Gastrocnemius medialis (tissue), 4 donors: ENCODE measurements around the gene SCAI. TPM values are rescaled to one million over a fixed set of nuclear protein-coding genes. Genes with fewer than 3 reads are reported as not detected.
A peak's percentile ranks its signal among the peaks of the same experiment; 100 is the strongest.
"Not testable (repeated sequence)": the region's sequence is repeated elsewhere in the genome, so short reads cannot be mapped to it uniquely, and the experiment has no call there.

Experiments
- ATAC-seq, 2 donors: fragments of 150-250 bp; one replicate each; pipeline ENCODE4 v1.9.1; 2016
- DNase-seq, 2 donors: peaks; one replicate each; pipeline ENCODE4 v3.0.0-alpha.2; 2019
- H3K27ac ChIP-seq, 4 donors: fragments of 200-600 bp; sonication (generic); 1 replicate in 1 of 4; 2 replicates in 3 of 4; pipeline ENCODE4 v1.5.1; 2016 to 2018; ENCODE audit warnings: mild to moderate bottlenecking in 2 of 4, moderate library complexity in 1 of 4
- H3K27me3 ChIP-seq, 3 donors: fragments of 200-600 bp; sonication (generic) in 2 of 3; 1 replicate in 1 of 3; 2 replicates in 2 of 3; pipeline versions ENCODE4 v1.5.1 to v1.6.0; 2016 to 2019; ENCODE audit warnings: mild to moderate bottlenecking in 1 of 3, moderate library complexity in 1 of 3
- H3K36me3 ChIP-seq, 2 donors: fragments of 200-600 bp; sonication (generic) in 1 of 2; one replicate each; pipeline ENCODE4 v1.5.1; 2017 to 2018
- H3K4me1 ChIP-seq, 2 donors: fragments of 200-600 bp; sonication (generic) in 1 of 2; one replicate each; pipeline ENCODE4 v1.5.1; 2016 to 2017; ENCODE audit warnings: mild to moderate bottlenecking in 2 of 2
- H3K4me3 ChIP-seq, 4 donors: fragments of 200-600 bp; sonication (generic) in 3 of 4; 1 replicate in 1 of 4; 2 replicates in 3 of 4; pipeline ENCODE4 v1.5.1; 2016 to 2019; ENCODE audit warnings: mild to moderate bottlenecking in 2 of 4
- H3K9me3 ChIP-seq, 3 donors: fragments of 200-600 bp; sonication (generic) in 2 of 3; 1 replicate in 1 of 3; 2 replicates in 2 of 3; pipeline ENCODE4 v1.5.1; 2016 to 2019
- POLR2A ChIP-seq, 2 donors: fragments of 450-650 bp; IDR thresholded peaks; one replicate each; pipeline ENCODE4 v1.6.1; 2017; ENCODE audit warnings: antibody characterized with exemption in 2 of 2, mild to moderate bottlenecking in 2 of 2, moderate library complexity in 2 of 2
- in situ Hi-C, 4 donors: fragments of 200-750 bp; cut with MboI; loops; one replicate each; pipeline versions ENCODE4 v1.15.0 to v1.8.0; 2017; ENCODE audit warnings: low sequenced_read_pairs in 4 of 4
- intact Hi-C: fragments of 100-400 bp; cut with DNase I; formaldehyde crosslinking; loops from one replicate; pipeline ENCODE4 v1.15.1; 2023; ENCODE audit warnings: low total_unique reads
- total RNA-seq, 4 donors: library from RNA; depleted of rRNA; stranded (reverse); fragments of >200 nt; gene quantifications; one replicate each; pipeline versions ENCODE4 v1.1.0 to v1.2.3, GENCODE V29; 2016
- TF ChIP-seq, protein P1 (sequence below), 5 experiments: fragments of 450-650 bp in 3 of 5; fragments of 200-600 bp in 2 of 5; sonication (generic) in 2 of 5; IDR thresholded peaks in 4 of 5; conservative IDR thresholded peaks in 1 of 5; 1 replicate in 4 of 5; 2 replicates in 1 of 5; pipeline ENCODE4 v1.5.1; 2016 to 2019; ENCODE audit warnings: antibody characterized with exemption in 5 of 5, mild to moderate bottlenecking in 3 of 5, moderate library complexity in 3 of 5

Gene SCAI
- total RNA-seq, 4 donors from 2014 or later = 1.1 to 4.7 (median 3.4) TPM

DNA sequence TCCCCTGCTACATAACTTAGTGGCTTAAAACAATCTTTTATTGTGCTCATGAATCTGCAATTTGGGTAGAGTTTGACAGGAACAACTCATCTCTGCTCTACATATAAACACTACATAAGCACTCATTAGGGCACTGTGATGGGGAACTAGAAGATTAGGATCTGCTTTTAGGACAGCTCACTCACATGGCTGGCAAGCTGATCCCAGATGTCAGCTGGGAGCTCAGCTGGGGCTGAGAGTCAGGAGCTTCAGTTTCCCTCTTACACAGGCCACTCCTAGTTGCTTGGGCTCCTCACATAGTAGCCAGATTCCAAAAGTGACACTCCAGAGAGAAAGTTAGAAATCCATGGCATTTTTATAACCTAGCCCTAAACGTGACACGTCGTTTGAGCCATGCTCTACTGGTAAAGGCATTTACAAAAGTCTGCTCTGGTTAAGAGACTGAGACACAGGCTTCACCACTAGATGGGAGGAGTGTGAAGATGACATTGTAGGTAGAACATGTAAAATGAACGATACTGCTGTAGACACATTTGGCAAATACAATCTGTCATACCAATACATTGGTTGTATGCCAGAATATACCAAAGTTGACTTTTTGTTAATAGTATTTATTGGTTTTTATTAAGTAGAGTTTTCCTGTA is 23.6 kb downstream of the SCAI start:
- intact Hi-C loops = no loop called here
- in situ Hi-C loops = no loop called here
- no peaks in the 10 kb centered on the region for H3K27me3 ChIP-seq
- TF ChIP-seq POLR2A (IDR thresholded peaks at IDR 0.05) = no peak
- TF ChIP-seq, protein P1, sequence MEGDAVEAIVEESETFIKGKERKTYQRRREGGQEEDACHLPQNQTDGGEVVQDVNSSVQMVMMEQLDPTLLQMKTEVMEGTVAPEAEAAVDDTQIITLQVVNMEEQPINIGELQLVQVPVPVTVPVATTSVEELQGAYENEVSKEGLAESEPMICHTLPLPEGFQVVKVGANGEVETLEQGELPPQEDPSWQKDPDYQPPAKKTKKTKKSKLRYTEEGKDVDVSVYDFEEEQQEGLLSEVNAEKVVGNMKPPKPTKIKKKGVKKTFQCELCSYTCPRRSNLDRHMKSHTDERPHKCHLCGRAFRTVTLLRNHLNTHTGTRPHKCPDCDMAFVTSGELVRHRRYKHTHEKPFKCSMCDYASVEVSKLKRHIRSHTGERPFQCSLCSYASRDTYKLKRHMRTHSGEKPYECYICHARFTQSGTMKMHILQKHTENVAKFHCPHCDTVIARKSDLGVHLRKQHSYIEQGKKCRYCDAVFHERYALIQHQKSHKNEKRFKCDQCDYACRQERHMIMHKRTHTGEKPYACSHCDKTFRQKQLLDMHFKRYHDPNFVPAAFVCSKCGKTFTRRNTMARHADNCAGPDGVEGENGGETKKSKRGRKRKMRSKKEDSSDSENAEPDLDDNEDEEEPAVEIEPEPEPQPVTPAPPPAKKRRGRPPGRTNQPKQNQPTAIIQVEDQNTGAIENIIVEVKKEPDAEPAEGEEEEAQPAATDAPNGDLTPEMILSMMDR (IDR thresholded peaks at IDR 0.05 in 4 of 5, conservative IDR thresholded peaks at IDR 0.05 in 1 of 5) = no peak
- no peaks in the 10 kb centered on the region for H3K36me3 ChIP-seq
- H3K27ac ChIP-seq = no peak overlapping the region
- no peaks in the 10 kb centered on the region for H3K9me3 ChIP-seq
- no peak overlapping the region for H3K4me3 ChIP-seq
- peaks cover 3 to 5% of the 10 kb centered on the region in 2 donors for H3K4me1 ChIP-seq
- ATAC-seq (peak; percentile 30 to 63), DNase-seq (no peak)

DNA sequence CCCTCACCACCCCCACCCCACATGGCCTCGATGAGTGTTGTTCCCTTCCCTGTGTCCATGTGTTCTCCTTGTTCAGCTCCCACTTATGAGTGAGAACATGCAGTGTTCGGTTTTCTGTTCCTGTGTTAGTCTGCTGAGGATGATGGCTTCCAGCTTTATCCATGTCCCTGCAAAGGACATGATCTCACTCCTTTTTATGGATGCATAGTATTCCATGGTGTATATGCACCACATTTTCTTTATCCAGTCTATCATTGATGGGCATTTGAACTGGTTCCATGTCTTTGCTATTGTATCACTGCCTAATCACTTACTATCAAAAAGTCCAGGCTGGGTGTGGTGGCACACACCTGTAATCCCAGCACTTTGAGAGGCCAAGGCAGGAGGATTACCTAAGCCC is 24.6 kb downstream of the SCAI start:
- DNase-seq, H3K9me3 ChIP-seq, H3K27me3 ChIP-seq, H3K4me1 ChIP-seq, ATAC-seq, intact Hi-C loops, H3K27ac ChIP-seq, H3K36me3 ChIP-seq, in situ Hi-C loops, H3K4me3 ChIP-seq: not testable (repeated sequence)

DNA sequence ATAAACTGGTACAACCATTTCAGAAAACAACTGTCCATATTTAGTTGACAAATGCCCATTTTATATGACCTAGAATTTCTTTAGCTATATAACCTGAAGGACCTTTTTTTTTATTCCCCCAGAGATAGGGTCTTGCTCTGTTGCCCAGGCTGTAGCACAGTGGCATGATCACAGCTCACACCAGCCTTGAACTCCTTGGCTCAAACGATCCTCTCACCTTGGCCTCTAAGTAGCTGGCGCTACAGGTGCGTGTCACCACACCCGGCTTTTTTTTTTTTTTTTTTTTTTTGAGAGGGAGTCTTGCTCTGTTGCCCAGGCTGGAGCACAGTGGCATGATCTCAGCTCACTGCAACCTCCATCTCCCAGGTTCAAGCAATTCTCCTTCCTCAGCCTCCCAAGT is 28.8 kb downstream of the SCAI start:
- H3K36me3 ChIP-seq, H3K4me3 ChIP-seq, DNase-seq, H3K9me3 ChIP-seq, intact Hi-C loops, ATAC-seq, H3K27me3 ChIP-seq, in situ Hi-C loops, H3K27ac ChIP-seq, H3K4me1 ChIP-seq: not testable (repeated sequence)

DNA sequence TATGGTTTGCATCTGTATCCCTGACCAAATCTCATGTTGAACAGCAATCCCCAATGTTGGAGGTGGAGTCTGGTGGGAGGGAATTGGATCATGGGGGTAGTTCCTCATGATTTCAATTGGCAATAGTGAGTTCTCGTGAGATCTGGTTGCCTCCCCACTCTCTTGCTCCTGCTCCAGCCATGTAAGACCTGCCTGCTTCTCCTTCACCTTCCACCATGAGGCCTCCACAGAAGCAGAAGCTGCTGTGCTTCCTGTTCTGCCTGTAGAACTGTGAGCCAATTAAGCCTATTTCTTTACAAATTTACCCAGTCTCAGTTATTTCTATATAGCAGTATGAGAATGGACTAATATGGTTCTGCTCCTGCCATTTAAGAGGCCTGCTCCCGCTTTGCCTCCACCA is 32.9 kb downstream of the SCAI start:
- DNase-seq (no peak), ATAC-seq (no peak)
- no peak overlapping the region for H3K4me3 ChIP-seq
- in situ Hi-C loops = no loop called here
- no peak overlapping the region for H3K27ac ChIP-seq
- no peak for TF ChIP-seq POLR2A (IDR thresholded peaks at IDR 0.05)
- intact Hi-C loops = no loop called here
- no peaks in the 10 kb centered on the region for H3K27me3 ChIP-seq
- H3K36me3 ChIP-seq = no peaks in the 10 kb centered on the region
- no peaks in the 10 kb centered on the region for H3K4me1 ChIP-seq
- no peaks in the 10 kb centered on the region for H3K9me3 ChIP-seq

DNA sequence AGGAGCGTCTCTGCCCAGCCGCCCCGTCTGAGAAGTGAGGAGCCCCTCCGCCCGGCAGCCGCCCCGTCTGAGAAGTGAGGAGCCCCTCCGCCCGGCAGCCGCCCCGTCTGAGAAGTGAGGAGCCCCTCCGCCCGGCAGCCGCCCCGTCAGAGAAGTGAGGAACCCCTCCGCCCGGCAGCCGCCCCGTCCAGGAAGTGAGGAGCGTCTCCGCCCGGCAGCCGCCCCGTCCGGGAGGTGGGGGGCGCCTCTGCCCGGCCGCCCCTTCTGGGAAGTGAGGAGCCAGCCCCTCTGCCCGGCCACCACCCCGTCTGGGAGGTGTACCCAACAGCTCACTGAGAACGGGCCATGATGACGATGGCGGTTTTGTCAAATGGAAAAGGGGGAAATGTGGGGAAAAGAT is 34.8 kb downstream of the SCAI start:
- H3K27me3 ChIP-seq, H3K36me3 ChIP-seq, DNase-seq, H3K27ac ChIP-seq, H3K4me3 ChIP-seq, in situ Hi-C loops, H3K9me3 ChIP-seq, ATAC-seq, intact Hi-C loops: not testable (repeated sequence)
- peaks cover 15% of the 10 kb centered on the region in 2 donors for H3K4me1 ChIP-seq

DNA sequence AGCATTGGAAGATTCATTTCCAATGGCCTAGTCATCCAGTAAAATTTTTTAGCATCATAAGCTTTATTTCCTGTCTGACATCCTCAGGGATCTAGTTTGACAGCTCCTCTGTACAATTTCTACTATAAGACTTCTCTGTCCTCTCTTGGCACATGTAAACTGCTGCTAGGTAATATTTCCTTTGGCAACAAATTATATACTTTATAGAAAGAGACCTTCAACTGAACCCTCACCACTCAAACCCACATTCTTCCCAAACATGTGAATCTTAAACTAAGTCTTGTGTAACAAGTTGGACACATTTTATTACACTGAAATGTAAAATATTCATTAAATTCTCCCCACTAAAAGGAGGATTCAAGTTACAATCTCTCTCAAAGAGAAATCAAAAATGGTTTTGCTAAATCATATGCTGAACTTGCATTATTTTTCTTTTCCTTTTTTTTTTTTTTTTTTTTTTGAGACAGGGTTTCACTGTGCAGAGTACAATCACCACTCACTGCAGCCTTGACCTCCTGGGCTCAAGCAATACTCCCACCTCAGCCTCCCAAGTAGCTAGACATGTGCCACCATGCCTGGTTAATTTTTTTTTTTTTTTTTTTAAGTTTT is 36.9 kb downstream of the SCAI start:
- H3K4me1 ChIP-seq = peaks cover 20 to 27% of the 10 kb centered on the region in 2 donors
- no peaks in the 10 kb centered on the region for H3K27me3 ChIP-seq
- in situ Hi-C loops (no loop called here), intact Hi-C loops (no loop called here)
- H3K36me3 ChIP-seq = no peaks in the 10 kb centered on the region
- no peak overlapping the region for H3K4me3 ChIP-seq
- no peak for TF ChIP-seq POLR2A (IDR thresholded peaks at IDR 0.05)
- TF ChIP-seq, protein P1 (IDR thresholded peaks at IDR 0.05 in 4 of 5, conservative IDR thresholded peaks at IDR 0.05 in 1 of 5) = no peak
- no peaks in the 10 kb centered on the region for H3K9me3 ChIP-seq
- ATAC-seq (no peak), DNase-seq (no peak)
- H3K27ac ChIP-seq = no peak overlapping the region
